HepG2 (cell line): ENCODE data around the gene ALG3. TPM values are rescaled to one million over a fixed set of nuclear protein-coding genes. Genes with fewer than 3 reads are reported as not detected.

ENCODE experiments used
- ATAC-seq: fragments of 200-7000 bp; cut with Tn5 transposase; 3 replicates; pipeline ENCODE4 v1.9.1; 2020; ENCODE audit warnings: mild to moderate bottlenecking, moderate library complexity
- BruUV-seq: library from RNA; stranded (reverse); fragments of 400-500 nt; replicated peaks from 2 replicates; lab custom pipeline; 2021; lab: Mats Ljungman, UMichigan
- CTCF ChIA-PET: fragments of 300-600 bp; formaldehyde crosslinking; extraction: SDS; loops from one replicate; lab custom pipeline; 2021; ENCODE audit warnings: low total read pairs, inconsistent platforms, low intra/inter-chr PET ratio; lab: Yijun Ruan, JAX
- POLR2A ChIA-PET: fragments of 350-600 bp; sonication (Branson Sonifier 250); formaldehyde crosslinking; loops from one replicate; lab custom pipeline; 2020; ENCODE audit warnings: antibody characterized with exemption, inconsistent platforms; lab: Yijun Ruan, JAX
- DNase-seq: peaks from one replicate; pipeline ENCODE4 v3.0.0-alpha.2; 2015; ENCODE audit warnings: low spot score
- FAIRE-seq: peaks from 3 replicates; lab custom pipeline; 2011; peaks lifted over from hg19 to GRCh38; lab: Jason Lieb, UNC
- H2AFZ ChIP-seq: one replicate; pipeline ENCODE4 v1.6.1; 2011; ENCODE audit warnings: low read length, inconsistent platforms
- H3K27ac ChIP-seq: fragments of 300-600 bp; 3 replicates; pipeline ENCODE4 v1.8.0; 2011; ENCODE audit warnings: mixed run types, mild to moderate bottlenecking, mixed read lengths, low read length, inconsistent platforms; ENCODE audit not compliant: insufficient read depth; ENCODE audit errors: extremely low read length
- H3K27me3 ChIP-seq, 2 experiments: fragments of 200-600 bp in 1 of 2; 2 replicates in 1 of 2; 3 replicates in 1 of 2; pipeline versions ENCODE4 v1.6.0 to v1.8.0; 2011; ENCODE audit warnings: low read length in 2 of 2, mild to moderate bottlenecking in 2 of 2, moderate library complexity in 2 of 2, inconsistent platforms in 1 of 2; ENCODE audit not compliant: insufficient read depth in 2 of 2, control insufficient read depth in 1 of 2
- H3K36me3 ChIP-seq, 2 experiments: fragments of 200-600 bp in 1 of 2; replicated peaks in 1 of 2; 2 replicates in 1 of 2; 3 replicates in 1 of 2; pipeline versions ENCODE4 v1.5.1 to v1.8.0; 2011; ENCODE audit warnings: low read length in 2 of 2, inconsistent platforms in 1 of 2; ENCODE audit not compliant: insufficient read depth in 2 of 2, control insufficient read depth in 1 of 2
- H3K4me1 ChIP-seq: 2 replicates; pipeline ENCODE4 v1.5.1; 2012; ENCODE audit warnings: low read length, inconsistent platforms; ENCODE audit not compliant: insufficient read depth
- H3K4me2 ChIP-seq: 2 replicates; pipeline ENCODE4 v1.6.0; 2011; ENCODE audit warnings: low read depth, low read length, inconsistent platforms
- H3K4me3 ChIP-seq, 3 experiments: fragments of 200-600 bp in 1 of 3; sonication (generic), shearing (Covaris generic) in 1 of 3; replicated peaks in 1 of 3; 2 replicates each; pipeline ENCODE4 v1.5.1; 2011 to 2016; ENCODE audit warnings: low read length in 3 of 3, inconsistent platforms in 2 of 3, low read depth in 2 of 3, mild to moderate bottlenecking in 2 of 3, control low read depth in 1 of 3, mixed read lengths in 1 of 3; ENCODE audit not compliant: insufficient read depth in 1 of 3
- H3K79me2 ChIP-seq: one replicate; pipeline ENCODE4 v1.6.1; 2011; ENCODE audit warnings: low read length, inconsistent platforms; ENCODE audit not compliant: insufficient read depth
- H3K9ac ChIP-seq: 2 replicates; pipeline ENCODE4 v1.6.0; 2011; ENCODE audit warnings: mild to moderate bottlenecking, low read depth, low read length, inconsistent platforms; ENCODE audit not compliant: insufficient read depth
- H3K9me3 ChIP-seq: 2 replicates; pipeline ENCODE4 v1.5.1; 2012; ENCODE audit warnings: mild to moderate bottlenecking, low read length
- H4K20me1 ChIP-seq: 2 replicates; pipeline ENCODE4 v1.6.0; 2011; ENCODE audit warnings: inconsistent platforms, mild to moderate bottlenecking, low read length, moderate library complexity; ENCODE audit not compliant: insufficient read depth
- CBX5 ChIP-seq: sonication (generic); formaldehyde crosslinking; IDR thresholded peaks from 2 replicates; pipeline ENCODE4 v1.4.0; 2020; ENCODE audit warnings: missing genetic modification reagents, borderline replicate concordance
- POLR2G ChIP-seq: fragments of 200-400 bp; formaldehyde crosslinking; IDR thresholded peaks from 2 replicates; pipeline ENCODE4 v1.6.1; 2018; ENCODE audit warnings: mild to moderate bottlenecking, low read depth, low read length, moderate library complexity
- ZNF317 ChIP-seq: sonication (generic); formaldehyde crosslinking; IDR thresholded peaks from 2 replicates; pipeline ENCODE4 v1.5.0; 2020; ENCODE audit warnings: mild to moderate bottlenecking, missing genetic modification reagents
- whole genome bisulfite sequencing: methylation state at CpG from one replicate; pipeline ENCODE4 v1.1.6; 2017; ENCODE audit warnings: low lambda C conversion rate; 5-methylcytosine and 5-hydroxymethylcytosine counted together
- in situ Hi-C: cut with HindIII; loops from 2 replicates; pipeline ENCODE4 v1.10.0; 2017; ENCODE audit warnings: low pct_unique_long_range_greater_than_20kb; ENCODE audit not compliant: extremely low pct_ligation_motif_present
- intact Hi-C: fragments of 100-400 bp; cut with micrococcal nuclease; formaldehyde crosslinking; loops from one replicate; pipeline ENCODE4 v1.10.0; 2022; ENCODE audit not compliant: unreplicated experiment
- polyA plus RNA-seq, 8 experiments: library from polyadenylated mRNA; depleted of rRNA in 3 of 8; stranded (reverse) in 7 of 8; unstranded in 1 of 8; fragments of >200 nt; fragmentation: Illumina TruSeq in 4 of 8; extraction: Trizol in 4 of 8; gene quantifications; 2 replicates each; pipeline versions ENCODE4 v1.2.1 to v1.2.3, GENCODE V29; 2011 to 2016; ENCODE audit warnings: low read depth in 4 of 8, missing spikeins in 1 of 8, mixed read lengths in 1 of 8; ENCODE audit not compliant: insufficient read depth in 1 of 8
- total RNA-seq, 5 experiments: library from RNA; depleted of rRNA; stranded (reverse); fragments of >200 nt; fragmentation: Illumina TruSeq; extraction: Trizol; gene quantifications; 2 replicates each; pipeline ENCODE4 v1.2.3, GENCODE V29; 2016; ENCODE audit warnings: low read depth in 1 of 5
- TF ChIP-seq, protein P1 (sequence below): sonication (generic); formaldehyde crosslinking; conservative IDR thresholded peaks from 2 replicates; pipeline ENCODE4 v1.4.0; 2020; ENCODE audit warnings: missing genetic modification reagents
- TF ChIP-seq, protein P2 (sequence below): IDR thresholded peaks from 2 replicates; pipeline ENCODE4 v1.6.1; 2012; ENCODE audit warnings: low read length, improper control_type of control experiment
- TF ChIP-seq, protein P3 (sequence below): sonication (generic); formaldehyde crosslinking; IDR thresholded peaks from 2 replicates; pipeline ENCODE4 v1.8.0; 2022; ENCODE audit warnings: mild to moderate bottlenecking, missing genetic modification reagents, moderate library complexity

Gene ALG3
- total and polyA plus RNA-seq, 2 of the 13 experiments (the other 11 are each of a cell fraction or from before 2014, with no cell fraction given): 46.6 to 57.1 TPM

DNA sequence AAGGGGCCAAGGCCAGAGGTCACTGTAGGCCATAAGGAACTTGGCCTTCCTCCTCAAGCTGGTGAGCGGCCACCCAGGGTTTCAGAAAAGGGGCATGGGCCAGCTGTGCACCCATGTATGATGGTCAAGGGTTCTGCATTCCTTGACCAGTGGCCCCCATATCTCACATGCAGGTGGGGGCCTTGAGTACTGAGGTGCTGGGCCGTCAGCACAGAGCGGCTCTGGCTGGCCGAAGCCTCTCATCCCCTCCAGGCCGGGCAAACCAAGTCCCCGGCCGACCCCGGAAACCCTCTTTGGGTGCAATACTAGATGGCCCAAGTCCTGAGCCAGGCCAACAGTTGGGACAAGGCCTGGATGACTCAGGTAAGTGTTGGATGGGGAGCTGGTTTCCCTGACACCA, 9.5 kb downstream of the ALG3 start (continued):
- TF ChIP-seq, protein P1, sequence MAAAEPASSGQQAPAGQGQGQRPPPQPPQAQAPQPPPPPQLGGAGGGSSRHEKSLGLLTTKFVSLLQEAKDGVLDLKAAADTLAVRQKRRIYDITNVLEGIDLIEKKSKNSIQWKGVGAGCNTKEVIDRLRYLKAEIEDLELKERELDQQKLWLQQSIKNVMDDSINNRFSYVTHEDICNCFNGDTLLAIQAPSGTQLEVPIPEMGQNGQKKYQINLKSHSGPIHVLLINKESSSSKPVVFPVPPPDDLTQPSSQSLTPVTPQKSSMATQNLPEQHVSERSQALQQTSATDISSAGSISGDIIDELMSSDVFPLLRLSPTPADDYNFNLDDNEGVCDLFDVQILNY (CRISPR knock-in tag): no peak
- TF ChIP-seq, all 625 proteins: peak for 0

DNA sequence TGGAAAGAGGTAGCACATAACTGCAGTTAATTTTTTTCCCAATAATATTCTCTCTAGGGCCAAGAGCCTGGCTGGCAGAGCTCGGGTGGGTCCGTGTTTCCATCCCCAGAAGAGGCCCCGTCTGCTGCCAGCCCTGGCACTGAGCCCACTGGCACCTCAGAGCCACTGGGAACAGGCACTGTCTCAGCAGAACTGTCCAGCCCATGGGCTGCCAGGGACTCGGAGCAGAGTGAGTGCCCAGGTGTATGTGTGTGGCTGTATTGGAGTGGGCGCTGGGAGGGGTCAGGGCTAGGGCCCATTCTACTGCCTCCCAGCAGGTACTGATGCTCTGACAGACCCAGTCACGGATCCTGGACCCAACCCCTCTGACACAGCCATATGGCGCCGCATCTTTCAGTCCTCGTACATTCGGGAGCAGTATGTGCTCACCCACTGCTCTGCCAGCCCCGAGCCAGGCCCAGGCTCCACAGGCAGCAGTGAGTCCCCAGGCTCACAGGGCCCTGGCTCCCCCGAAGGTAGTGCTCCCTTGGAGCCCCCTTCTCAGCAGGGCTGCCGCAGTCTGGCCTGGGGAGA, 10.4 kb downstream of the ALG3 start:
- Histone ChIP-seq H3K9me3 (no peaks in the 10 kb centered on the region), H3K27me3 (peaks cover 10 to 55% of the 10 kb centered on the region in 2 experiments; a peak in 4 of 5 replicates), H2AFZ (no peak overlapping the region), H3K9ac (no peak overlapping the region), H3K27ac (no peak overlapping the region), H3K79me2 (no peaks in the 10 kb centered on the region)
- DNase-seq (no peak), FAIRE-seq (no peak), ATAC-seq (no peak)
- intact Hi-C loops: no loop called here
- WGBS: 45% methylated on average over 9 of the region's 13 CpGs
- no peak for TF ChIP-seq POLR2G
- TF ChIP-seq, protein P2, sequence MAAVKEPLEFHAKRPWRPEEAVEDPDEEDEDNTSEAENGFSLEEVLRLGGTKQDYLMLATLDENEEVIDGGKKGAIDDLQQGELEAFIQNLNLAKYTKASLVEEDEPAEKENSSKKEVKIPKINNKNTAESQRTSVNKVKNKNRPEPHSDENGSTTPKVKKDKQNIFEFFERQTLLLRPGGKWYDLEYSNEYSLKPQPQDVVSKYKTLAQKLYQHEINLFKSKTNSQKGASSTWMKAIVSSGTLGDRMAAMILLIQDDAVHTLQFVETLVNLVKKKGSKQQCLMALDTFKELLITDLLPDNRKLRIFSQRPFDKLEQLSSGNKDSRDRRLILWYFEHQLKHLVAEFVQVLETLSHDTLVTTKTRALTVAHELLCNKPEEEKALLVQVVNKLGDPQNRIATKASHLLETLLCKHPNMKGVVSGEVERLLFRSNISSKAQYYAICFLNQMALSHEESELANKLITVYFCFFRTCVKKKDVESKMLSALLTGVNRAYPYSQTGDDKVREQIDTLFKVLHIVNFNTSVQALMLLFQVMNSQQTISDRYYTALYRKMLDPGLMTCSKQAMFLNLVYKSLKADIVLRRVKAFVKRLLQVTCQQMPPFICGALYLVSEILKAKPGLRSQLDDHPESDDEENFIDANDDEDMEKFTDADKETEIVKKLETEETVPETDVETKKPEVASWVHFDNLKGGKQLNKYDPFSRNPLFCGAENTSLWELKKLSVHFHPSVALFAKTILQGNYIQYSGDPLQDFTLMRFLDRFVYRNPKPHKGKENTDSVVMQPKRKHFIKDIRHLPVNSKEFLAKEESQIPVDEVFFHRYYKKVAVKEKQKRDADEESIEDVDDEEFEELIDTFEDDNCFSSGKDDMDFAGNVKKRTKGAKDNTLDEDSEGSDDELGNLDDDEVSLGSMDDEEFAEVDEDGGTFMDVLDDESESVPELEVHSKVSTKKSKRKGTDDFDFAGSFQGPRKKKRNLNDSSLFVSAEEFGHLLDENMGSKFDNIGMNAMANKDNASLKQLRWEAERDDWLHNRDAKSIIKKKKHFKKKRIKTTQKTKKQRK: no peak
- no peak for TF ChIP-seq CBX5 (CRISPR knock-in tag)
- TF ChIP-seq, protein P3, sequence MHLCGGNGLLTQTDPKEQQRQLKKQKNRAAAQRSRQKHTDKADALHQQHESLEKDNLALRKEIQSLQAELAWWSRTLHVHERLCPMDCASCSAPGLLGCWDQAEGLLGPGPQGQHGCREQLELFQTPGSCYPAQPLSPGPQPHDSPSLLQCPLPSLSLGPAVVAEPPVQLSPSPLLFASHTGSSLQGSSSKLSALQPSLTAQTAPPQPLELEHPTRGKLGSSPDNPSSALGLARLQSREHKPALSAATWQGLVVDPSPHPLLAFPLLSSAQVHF (CRISPR knock-in tag): no peak
- TF ChIP-seq ZNF317 (CRISPR knock-in tag): no peak
- TF ChIP-seq, all 625 proteins: peak for 0
- Histone ChIP-seq H4K20me1 (peaks cover 4% of the 10 kb centered on the region), H3K4me1 (peaks cover 24% of the 10 kb centered on the region), H3K4me2 (no peak overlapping the region), H3K4me3 (no peak overlapping the region), H3K36me3 (peaks cover 5 to 8% of the 10 kb centered on the region in 2 experiments; a peak in 4 of 5 replicates)
- in situ Hi-C loops: no loop called here
- ChIA-PET POLR2A (no interaction called here), CTCF (no interaction called here)
- BruUV-seq: no TSS peak
